Measurements from ENCODE around the gene RITA1. TPM values are rescaled to one million over a fixed set of nuclear protein-coding genes. Genes with fewer than 3 reads are reported as not detected.

RITA1 gene
- total RNA-seq, 1 experiment from 2014 or later: 33.6 TPM

- Mint-ChIP-seq H3K27me3 (ENCODE audit: insufficient read depth, unreplicated experiment) (no peaks in the 10 kb centered on the region), H3K27ac (ENCODE audit: unreplicated experiment) (peak overlapping the region; percentile 83), H3K36me3 (ENCODE audit: insufficient read depth, unreplicated experiment) (peaks cover 22% of the 10 kb centered on the region), H3K4me3 (ENCODE audit: unreplicated experiment) (peak overlapping the region; percentile 79), H3K4me1 (ENCODE audit: low read depth, unreplicated experiment) (no peaks in the 10 kb centered on the region), H3K9me3 (ENCODE audit: unreplicated experiment) (no peaks in the 10 kb centered on the region)
- BruUV-seq (replicated peaks): TSS peak; percentile 63
- H3K27me3 ChIP-seq (replicated peaks; ENCODE audit: control insufficient read depth, insufficient read depth, low read length): no peaks in the 10 kb centered on the region
- no peak for TF ChIP-seq CTCF (IDR thresholded peaks at IDR 0.05; ENCODE audit: insufficient read depth in 1 of 2, low read depth in 1 of 2, low read length in 1 of 2, severe bottlenecking in 1 of 2, unreplicated experiment in 1 of 2)
- no peak for DNase-seq
- no peaks in the 10 kb centered on the region for H3K9me3 ChIP-seq
- CTCF ChIA-PET: interaction anchor here (0.6 kb wide), 3 partner anchors 77 to 719 kb away, joined by 3 to 5 read pairs (median 5); partner anchors contain the start of gene SLC8B1
- intact Hi-C loops (cut with micrococcal nuclease; ENCODE audit: unreplicated experiment): loop anchor here (1.0 to 2.0 kb wide), 3 partner anchors 8 to 25 kb away; no protein-coding TSS in a partner anchor
- POLR2A ChIA-PET: interaction anchor here (0.6 to 3.7 kb wide), 12 partner anchors 8 to 113 kb away, joined by 3 to 42 read pairs (median 7); partner anchors contain the start of gene SLC8B1
- H3K36me3 ChIP-seq (ENCODE audit: control insufficient read depth, insufficient read depth, low read length): no peaks in the 10 kb centered on the region
- H3K4me3 ChIP-seq (ENCODE audit: low read depth, low read length): peak overlapping the region; percentile 71
- peaks cover 16% of the 10 kb centered on the region; the same call in 1 of the 2 replicates for H3K4me1 ChIP-seq
These were observed 36.6 kb downstream of the RITA1 start for GRCh38 chr12:113221997-113222729.

GRCh38 chr12:113222730-113223531, 37.4 kb downstream of the RITA1 start:
- peak; percentile 72 to 85 for DNase-seq
- Mint-ChIP-seq H3K36me3 (ENCODE audit: insufficient read depth, unreplicated experiment) (peaks cover 29% of the 10 kb centered on the region), H3K27ac (ENCODE audit: unreplicated experiment) (peak overlapping the region; percentile 83), H3K9me3 (ENCODE audit: unreplicated experiment) (no peaks in the 10 kb centered on the region), H3K4me1 (ENCODE audit: low read depth, unreplicated experiment) (no peaks in the 10 kb centered on the region), H3K4me3 (ENCODE audit: unreplicated experiment) (peak overlapping the region; percentile 79), H3K27me3 (ENCODE audit: insufficient read depth, unreplicated experiment) (no peaks in the 10 kb centered on the region)
- Histone ChIP-seq H3K9me3 (no peaks in the 10 kb centered on the region), H3K27me3 (replicated peaks; ENCODE audit: control insufficient read depth, insufficient read depth, low read length) (no peaks in the 10 kb centered on the region), H3K36me3 (ENCODE audit: control insufficient read depth, insufficient read depth, low read length) (no peaks in the 10 kb centered on the region), H3K4me1 (peaks cover 21% of the 10 kb centered on the region; the same call in 1 of the 2 replicates), H3K4me3 (ENCODE audit: low read depth, low read length) (peak overlapping the region; percentile 71)
- CTCF ChIA-PET: interaction anchor here (0.6 to 1.6 kb wide), 2 partner anchors 23 to 77 kb away, joined by 5 to 6 read pairs; no protein-coding TSS in a partner anchor
- POLR2A ChIA-PET: interaction anchor here (0.6 to 3.7 kb wide), 10 partner anchors 7 to 135 kb away, joined by 3 to 42 read pairs (median 7); partner anchors contain the start of gene PLBD2
- TF ChIP-seq CTCF (IDR thresholded peaks at IDR 0.05; ENCODE audit: insufficient read depth in 1 of 2, low read depth in 1 of 2, low read length in 1 of 2, severe bottlenecking in 1 of 2, unreplicated experiment in 1 of 2): no peak
- intact Hi-C loops (cut with micrococcal nuclease; ENCODE audit: unreplicated experiment): loop anchor here (2.0 kb wide), 2 partner anchors 18 to 26 kb away; no protein-coding TSS in a partner anchor
- BruUV-seq (replicated peaks): TSS peak; percentile 68

GRCh38 chr12:113224955-113225354, 39.4 kb downstream of the RITA1 start:
- ChIA-PET CTCF (no interaction called here), POLR2A (no interaction called here)
- DNase-seq: no peak
- Histone ChIP-seq H3K36me3 (ENCODE audit: control insufficient read depth, insufficient read depth, low read length) (no peaks in the 10 kb centered on the region; the same call in 1 of the 2 replicates), H3K9me3 (no peaks in the 10 kb centered on the region), H3K4me1 (peaks cover 42% of the 10 kb centered on the region), H3K27me3 (replicated peaks; ENCODE audit: control insufficient read depth, insufficient read depth, low read length) (no peaks in the 10 kb centered on the region), H3K4me3 (ENCODE audit: low read depth, low read length) (no peak overlapping the region)
- no peak for TF ChIP-seq CTCF (IDR thresholded peaks at IDR 0.05; ENCODE audit: insufficient read depth in 1 of 2, low read depth in 1 of 2, low read length in 1 of 2, severe bottlenecking in 1 of 2, unreplicated experiment in 1 of 2)
- Mint-ChIP-seq H3K36me3 (ENCODE audit: insufficient read depth, unreplicated experiment) (peaks cover 35% of the 10 kb centered on the region), H3K27me3 (ENCODE audit: insufficient read depth, unreplicated experiment) (no peaks in the 10 kb centered on the region), H3K9me3 (ENCODE audit: unreplicated experiment) (no peaks in the 10 kb centered on the region), H3K4me1 (ENCODE audit: low read depth, unreplicated experiment) (peaks cover 4% of the 10 kb centered on the region), H3K4me3 (ENCODE audit: unreplicated experiment) (no peak overlapping the region), H3K27ac (ENCODE audit: unreplicated experiment) (no peak overlapping the region)
- BruUV-seq (replicated peaks): no TSS peak
- intact Hi-C loops (cut with micrococcal nuclease; ENCODE audit: unreplicated experiment): no loop called here
